ENCODE measurements around the gene TTC21A.

TTC21A gene

DNA sequence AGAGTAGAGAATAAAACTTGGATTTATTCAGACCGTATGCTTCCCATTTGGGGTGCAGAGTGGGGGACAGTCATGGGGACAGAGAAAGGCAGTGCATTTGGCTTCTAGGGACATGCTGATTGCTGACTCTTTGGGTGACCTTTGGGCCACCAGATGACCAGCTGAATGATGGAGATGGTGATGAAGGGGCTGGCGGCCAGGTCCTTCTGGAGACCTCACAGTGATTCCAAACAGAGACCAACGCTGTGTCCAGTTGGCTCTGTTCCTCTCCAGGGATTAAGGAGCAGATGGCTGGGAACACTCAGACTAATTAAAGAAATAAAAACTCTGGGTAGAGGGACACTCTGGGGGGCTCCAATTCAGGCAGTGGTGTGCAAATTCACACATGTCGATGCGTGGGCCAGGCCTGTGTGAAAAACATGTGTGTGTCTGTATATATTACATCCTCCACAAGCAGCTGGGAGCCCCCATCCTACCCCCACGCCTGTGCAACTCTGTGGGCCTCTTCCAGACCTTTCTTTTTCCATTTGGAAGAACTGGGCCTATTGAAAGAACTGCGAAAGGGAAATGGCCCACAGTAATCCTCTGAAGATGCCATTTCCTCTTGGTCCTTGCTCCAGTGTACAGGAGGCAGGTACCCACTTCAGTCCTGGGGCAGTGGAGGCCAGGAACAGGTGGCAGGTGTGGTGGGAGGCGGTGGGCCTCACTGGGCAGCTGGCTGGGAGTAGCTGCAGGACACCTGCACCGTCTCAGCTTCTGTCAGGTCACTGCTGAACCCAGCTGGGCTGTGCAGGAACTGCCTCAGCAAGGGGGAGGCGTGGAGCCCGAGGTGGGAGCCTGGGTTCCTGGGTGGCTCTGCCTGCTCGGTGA is 76.0 kb downstream of the TTC21A start:
- no peak for DNase-seq

DNA sequence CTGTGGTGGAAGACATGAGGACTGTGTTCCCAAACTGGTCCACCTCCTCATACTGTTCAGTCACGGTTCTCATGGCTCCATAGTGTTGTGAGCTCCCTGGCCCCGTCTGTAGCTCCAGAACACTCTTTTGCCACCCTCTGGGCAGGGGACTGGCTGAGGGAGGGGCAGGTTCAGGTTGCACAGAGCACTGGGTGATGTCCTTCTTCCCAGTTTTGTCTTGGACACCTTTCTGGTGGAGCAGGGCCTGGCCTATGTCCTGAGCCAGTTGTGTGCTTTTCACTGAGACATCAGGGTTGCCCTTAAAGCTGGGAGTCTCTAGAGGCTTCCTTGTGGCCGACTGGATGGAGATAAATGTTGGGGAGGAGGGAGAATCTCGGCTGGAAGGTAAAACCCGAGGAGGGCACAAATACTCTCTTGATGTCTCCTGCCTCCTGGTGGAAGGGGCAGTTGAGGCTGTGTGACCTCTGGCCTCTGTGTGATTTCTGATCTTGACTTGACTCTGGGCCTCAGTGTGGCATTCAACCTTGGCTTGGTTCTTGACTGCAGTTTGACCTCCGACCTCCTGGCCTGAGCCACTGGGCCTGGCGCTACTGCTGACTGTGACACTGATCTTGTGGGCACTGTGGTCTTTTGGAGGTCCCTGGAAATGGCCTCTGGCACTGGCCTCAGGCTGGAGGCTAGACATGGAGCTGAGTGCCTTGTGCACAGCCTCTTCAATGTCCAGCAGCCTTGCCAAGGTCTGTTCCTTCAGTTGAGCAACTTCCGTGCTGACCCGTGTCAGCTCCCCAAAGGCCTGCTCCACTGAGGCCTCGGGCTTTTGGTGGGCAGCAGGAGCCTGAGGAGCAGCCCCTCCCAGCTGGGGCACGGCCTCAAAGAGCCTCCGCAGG is 76.8 kb downstream of the TTC21A start:
- DNase-seq: no peak

DNA sequence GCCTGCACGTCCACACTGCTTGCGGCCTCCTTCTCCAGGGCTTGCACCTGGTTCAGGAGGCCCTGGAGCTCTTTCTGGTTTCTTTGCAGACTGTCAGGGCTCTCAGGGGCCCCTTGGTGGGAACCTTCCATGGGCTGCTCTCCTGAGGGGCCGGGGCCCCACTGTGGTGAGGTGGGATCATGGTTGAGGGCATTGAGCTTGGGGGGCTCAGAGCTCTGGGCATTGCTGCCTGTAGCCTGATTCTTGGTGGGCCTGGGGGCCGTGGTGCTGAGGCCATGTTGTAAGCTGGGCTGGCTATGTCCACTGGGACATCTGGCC is 77.4 kb downstream of the TTC21A start:
- DNase-seq: no peak

DNA sequence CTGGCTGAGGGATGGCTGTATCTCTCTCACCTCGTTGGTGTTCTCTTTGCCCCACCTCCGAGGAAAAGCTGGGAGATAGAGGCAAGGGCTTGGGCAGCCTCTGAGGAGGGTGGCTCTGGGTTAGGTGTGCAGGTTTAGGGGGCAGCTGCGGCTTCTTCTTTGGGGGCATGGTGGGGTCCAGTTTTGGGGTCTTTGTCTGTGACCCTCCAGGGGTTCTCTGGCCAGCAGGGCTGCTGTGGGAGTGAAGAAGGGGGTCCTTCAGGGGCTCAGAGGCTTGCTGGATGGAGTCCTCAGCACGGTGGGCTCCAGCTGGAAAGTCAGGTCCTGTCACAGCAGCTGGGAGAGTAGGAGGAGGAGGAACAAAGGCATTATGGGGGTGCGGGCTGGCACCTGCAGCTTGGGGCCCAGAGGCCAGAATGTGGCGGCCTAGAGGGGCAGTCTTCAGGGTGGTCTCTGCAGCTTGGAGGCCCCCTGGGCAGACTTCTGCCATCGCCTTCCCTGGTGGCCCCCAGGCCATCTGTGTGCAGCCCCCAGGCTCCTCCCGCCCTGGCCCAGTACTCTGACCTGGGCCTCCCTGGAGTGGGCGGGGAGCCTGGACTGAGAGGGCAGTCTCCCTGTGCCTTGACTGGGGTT is 78.0 kb downstream of the TTC21A start:
- DNase-seq: no peak

DNA sequence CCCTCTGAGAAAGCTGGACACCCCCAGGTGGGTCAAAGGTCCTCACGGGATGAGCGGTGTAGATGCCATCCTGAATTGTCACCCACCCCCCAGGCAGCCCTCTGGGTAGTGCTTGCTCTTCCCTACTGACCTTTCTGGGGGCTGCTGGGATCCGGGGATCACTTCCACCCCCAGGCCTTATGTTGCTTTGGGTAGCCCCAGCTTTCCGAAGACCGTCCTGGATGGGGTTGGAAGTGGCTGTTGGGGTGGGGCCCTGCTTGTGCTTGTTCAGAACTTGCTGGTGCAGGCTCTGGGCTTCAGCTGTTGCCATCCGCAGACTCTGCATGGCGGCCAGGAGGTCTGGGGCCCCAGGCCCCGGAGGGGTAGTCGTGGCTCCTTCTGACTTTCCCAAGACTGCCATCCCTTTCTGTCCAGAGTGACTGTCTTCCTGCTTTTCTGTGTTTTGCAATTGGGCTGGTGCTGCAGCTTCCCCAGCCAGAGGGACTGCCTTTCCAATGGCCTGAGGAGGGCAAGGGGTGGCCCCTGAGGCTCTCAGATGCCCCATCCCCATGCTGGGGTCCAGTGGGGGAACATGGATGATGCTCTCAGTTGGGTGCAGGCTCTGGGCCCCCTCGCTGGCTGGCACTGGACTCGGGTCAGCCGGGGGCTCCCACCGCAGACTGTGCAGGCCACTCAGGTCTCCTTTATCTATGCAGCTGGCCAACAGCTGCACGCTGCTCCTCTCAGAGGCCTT is 78.6 kb downstream of the TTC21A start:
- DNase-seq: no peak

DNA sequence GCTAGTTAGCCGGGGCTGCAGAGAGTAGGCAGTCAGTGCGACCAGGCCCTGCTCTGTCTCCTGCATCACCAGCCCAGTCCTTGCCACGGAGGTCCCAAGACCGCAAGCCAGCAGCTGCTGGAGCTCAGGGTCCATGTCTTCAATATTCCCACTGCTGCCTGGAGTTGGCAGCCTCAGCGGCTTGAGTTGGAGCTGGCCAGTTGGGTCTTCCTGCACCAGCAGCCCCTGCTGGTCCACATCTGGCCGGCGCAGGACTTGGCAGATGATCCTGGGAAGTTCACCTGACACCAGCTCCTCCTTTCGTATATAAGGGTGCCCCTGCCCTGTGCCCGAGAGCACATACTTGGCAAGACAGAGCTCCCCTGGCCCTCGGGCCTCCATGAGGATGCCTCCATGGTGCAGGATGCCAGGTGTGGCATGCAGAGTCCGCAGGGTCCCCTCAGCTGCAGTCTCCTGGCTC is 79.2 kb downstream of the TTC21A start:
- no peak for DNase-seq

DNA sequence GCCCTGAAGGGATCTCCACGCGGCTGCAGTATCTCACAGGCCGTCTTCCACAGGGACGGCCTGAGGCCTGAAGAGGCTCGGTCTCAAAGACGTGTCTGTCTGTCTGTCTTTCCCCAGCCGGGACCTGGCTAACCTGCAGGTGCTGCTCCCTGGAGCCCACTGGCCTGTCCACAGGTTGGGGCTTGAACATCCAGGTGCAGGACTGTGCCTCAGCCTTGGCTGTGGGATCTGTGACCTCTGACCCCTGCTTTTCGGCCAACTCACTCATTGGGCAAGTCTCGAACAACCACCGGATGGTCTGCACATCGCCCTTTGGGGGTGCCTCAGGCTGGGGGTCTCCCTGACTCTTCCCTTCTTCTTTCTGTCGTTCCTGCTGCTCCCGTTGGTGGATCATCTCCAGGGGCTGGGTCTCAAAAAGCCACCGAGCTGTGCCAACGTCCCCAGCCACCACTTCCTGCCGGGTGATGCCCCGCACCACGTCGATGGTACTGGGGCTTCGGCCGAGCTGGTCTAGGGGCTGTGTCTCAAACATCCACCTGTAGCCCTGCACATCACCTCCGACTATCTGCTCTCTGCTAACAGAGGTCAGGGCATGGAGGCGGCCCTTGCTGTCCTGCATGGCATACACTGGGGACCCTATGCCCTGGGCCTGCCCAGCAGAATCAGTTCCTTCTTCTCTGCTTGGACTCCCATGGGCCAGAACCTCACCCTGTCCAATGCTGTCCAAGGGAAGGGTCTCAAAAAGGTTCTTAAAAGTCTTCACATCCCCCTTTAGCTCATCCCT is 80.1 kb downstream of the TTC21A start:
- DNase-seq: no peak

Data from effector CD8-positive, alpha-beta T cell (primary cell).